CD14-positive monocyte (primary cell): ENCODE data around the gene GPLD1. TPM values are rescaled to one million over a fixed set of nuclear protein-coding genes. Genes with fewer than 3 reads are reported as not detected.
"Not testable (repeated sequence)": the region's sequence is repeated elsewhere in the genome, so short reads cannot be mapped to it uniquely, and the experiment has no call there.

Source experiments
- DNase-seq, 3 donors: peaks; one replicate each; pipeline ENCODE4 v3.0.0-alpha.2; 2011 to 2022
- H2AFZ ChIP-seq: 2 replicates; pipeline ENCODE4 v1.6.0; 2012; ENCODE audit warnings: mild to moderate bottlenecking, low read depth, low read length, inconsistent platforms; ENCODE audit not compliant: insufficient read depth, poor library complexity, severe bottlenecking
- H3K27ac ChIP-seq, 2 donors: 1 replicate in 1 of 2; 2 replicates in 1 of 2; pipeline ENCODE4 v1.5.1; 2012 to 2013; ENCODE audit warnings: low read length in 2 of 2, control low read depth in 1 of 2, inconsistent platforms in 1 of 2, low read depth in 1 of 2, mild to moderate bottlenecking in 1 of 2
- H3K27me3 ChIP-seq, 2 donors: one replicate each; pipeline versions ENCODE4 v1.6.0 to v1.6.1; 2011 to 2013; ENCODE audit warnings: low read length in 2 of 2; ENCODE audit not compliant: control insufficient read depth in 2 of 2, insufficient read depth in 2 of 2
- H3K36me3 ChIP-seq, 2 donors: replicated peaks in 1 of 2; 1 replicate in 1 of 2; 2 replicates in 1 of 2; pipeline versions ENCODE4 v1.5.1 to v1.6.1; 2012 to 2013; ENCODE audit warnings: low read length in 2 of 2, control low read depth in 1 of 2, inconsistent platforms in 1 of 2, mild to moderate bottlenecking in 1 of 2; ENCODE audit not compliant: insufficient read depth in 2 of 2, control insufficient read depth in 1 of 2
- H3K4me1 ChIP-seq, 2 donors: 1 replicate in 1 of 2; 2 replicates in 1 of 2; pipeline versions ENCODE4 v1.5.1 to v1.6.1; 2012 to 2013; ENCODE audit warnings: low read length in 2 of 2, control low read depth in 1 of 2, inconsistent platforms in 1 of 2, mild to moderate bottlenecking in 1 of 2, moderate library complexity in 1 of 2; ENCODE audit not compliant: insufficient read depth in 2 of 2, control insufficient read depth in 1 of 2
- H3K4me2 ChIP-seq: replicated peaks from 2 replicates; pipeline ENCODE3; 2012; ENCODE audit warnings: low read length, moderate library complexity, mild to moderate bottlenecking; ENCODE audit not compliant: poor library complexity, severe bottlenecking; ENCODE audit errors: extremely low read depth
- H3K4me3 ChIP-seq, 3 experiments: fragments of 200-600 bp in 1 of 3; sonication (generic) in 1 of 3; replicated peaks in 1 of 3; 1 replicate in 2 of 3; 2 replicates in 1 of 3; pipeline ENCODE4 v1.5.1; 2011 to 2013; ENCODE audit warnings: low read length in 3 of 3, mild to moderate bottlenecking in 3 of 3, control low read depth in 2 of 3, low read depth in 2 of 3, inconsistent platforms in 1 of 3, moderate library complexity in 1 of 3
- H3K79me2 ChIP-seq: 2 replicates; pipeline ENCODE4 v1.6.0; 2012; ENCODE audit warnings: mild to moderate bottlenecking, control low read depth, inconsistent platforms, low read length, moderate library complexity; ENCODE audit not compliant: insufficient read depth
- H3K9ac ChIP-seq: 2 replicates; pipeline ENCODE4 v1.6.0; 2017; ENCODE audit warnings: low read length, mild to moderate bottlenecking; ENCODE audit not compliant: insufficient read depth, poor library complexity, severe bottlenecking
- H3K9me3 ChIP-seq, 2 donors: replicated peaks in 1 of 2; 1 replicate in 1 of 2; 2 replicates in 1 of 2; pipeline versions ENCODE4 v1.5.1 to v1.6.1; 2012 to 2013; ENCODE audit warnings: low read length in 2 of 2, control low read depth in 1 of 2; ENCODE audit not compliant: control insufficient read depth in 1 of 2, insufficient read depth in 1 of 2
- H4K20me1 ChIP-seq: 2 replicates; pipeline ENCODE4 v1.6.0; 2012; ENCODE audit warnings: mild to moderate bottlenecking, low read length, control low read depth, moderate library complexity; ENCODE audit not compliant: insufficient read depth
- H3K27ac Mint-ChIP-seq, 7 donors: one replicate each; pipeline ENCODE4 v1.8.0; 2020; ENCODE audit warnings: mild to moderate bottlenecking in 7 of 7, mixed read lengths in 7 of 7, moderate library complexity in 6 of 7, inconsistent platforms in 2 of 7
- H3K27me3 Mint-ChIP-seq, 3 donors: one replicate each; pipeline ENCODE4 v1.8.0; 2021 to 2022; ENCODE audit warnings: low read depth in 3 of 3, mild to moderate bottlenecking in 3 of 3, mixed read lengths in 3 of 3, moderate library complexity in 3 of 3, inconsistent platforms in 1 of 3
- H3K36me3 Mint-ChIP-seq, 2 donors: one replicate each; pipeline ENCODE4 v1.8.0; 2020; ENCODE audit warnings: mixed read lengths in 2 of 2, inconsistent platforms in 1 of 2, mild to moderate bottlenecking in 1 of 2
- H3K4me1 Mint-ChIP-seq: one replicate; pipeline ENCODE4 v1.8.0; 2020; ENCODE audit warnings: mild to moderate bottlenecking, mixed read lengths
- H3K4me3 Mint-ChIP-seq, 2 donors: one replicate each; pipeline ENCODE4 v1.8.0; 2020; ENCODE audit warnings: mild to moderate bottlenecking in 2 of 2, mixed read lengths in 2 of 2, moderate library complexity in 1 of 2
- H3K9me3 Mint-ChIP-seq, 7 donors: one replicate each; pipeline ENCODE4 v1.8.0; 2020 to 2022; ENCODE audit warnings: mixed read lengths in 7 of 7, mild to moderate bottlenecking in 6 of 7, moderate library complexity in 6 of 7, inconsistent platforms in 2 of 7
- CTCF ChIP-seq: fragments of 200-600 bp; IDR thresholded peaks from one replicate; pipeline ENCODE4 v1.8.0; 2022; ENCODE audit warnings: antibody characterized with exemption, mild to moderate bottlenecking
- WGBS: methylation state at CpG from one replicate; pipeline ENCODE4 v1.1.5; 2013; ENCODE audit warnings: missing lambda C conversion rate; ENCODE audit not compliant: insufficient coverage; 5-methylcytosine and 5-hydroxymethylcytosine counted together
- intact Hi-C, 2 donors: fragments of 100-400 bp; cut with micrococcal nuclease; formaldehyde crosslinking; loops; one replicate each; pipeline versions ENCODE4 v1.15.0 to v1.15.1; 2023
- polyA plus RNA-seq, 3 donors: library from polyadenylated mRNA; depleted of rRNA in 1 of 3; unstranded in 2 of 3; stranded (reverse) in 1 of 3; fragments of 300-500 nt in 2 of 3; fragments of >200 nt in 1 of 3; fragmentation: Illumina TruSeq in 2 of 3; gene quantifications; 1 replicate in 2 of 3; 2 replicates in 1 of 3; pipeline ENCODE4 v1.2.3, GENCODE V29; 2012 to 2021

Gene GPLD1
- polyA plus RNA-seq, 3 donors: not detected

GRCh38 chr6:24513602-24514001, 24.2 kb upstream of the GPLD1 start:
- H3K4me2 ChIP-seq: no peak overlapping the region
- H3K27ac Mint-ChIP-seq: no peak overlapping the region
- no peak overlapping the region for H2AFZ ChIP-seq
- H3K4me1 Mint-ChIP-seq: no peaks in the 10 kb centered on the region
- H3K27me3 Mint-ChIP-seq: peaks cover 0 to 3% (median 0%) of the 10 kb centered on the region in 3 donors
- H3K9me3 Mint-ChIP-seq: peaks cover 0 to 4% (median 0%) of the 10 kb centered on the region in 7 donors
- no peaks in the 10 kb centered on the region for H3K36me3 Mint-ChIP-seq
- no CpG with 5 or more reads among the region's 4 CpGs for WGBS
- no peak overlapping the region for H3K4me3 ChIP-seq
- H3K36me3 ChIP-seq: no peaks in the 10 kb centered on the region
- no peaks in the 10 kb centered on the region for H3K4me1 ChIP-seq
- H4K20me1 ChIP-seq: no peaks in the 10 kb centered on the region
- H3K79me2 ChIP-seq: no peaks in the 10 kb centered on the region
- no peak for TF ChIP-seq CTCF
- no peak overlapping the region for H3K4me3 Mint-ChIP-seq
- no peaks in the 10 kb centered on the region for H3K9me3 ChIP-seq
- DNase-seq: no peak
- intact Hi-C loops: no loop called here
- H3K27ac ChIP-seq: no peak overlapping the region
- no peak overlapping the region for H3K9ac ChIP-seq
- H3K27me3 ChIP-seq: no peaks in the 10 kb centered on the region

DNA sequence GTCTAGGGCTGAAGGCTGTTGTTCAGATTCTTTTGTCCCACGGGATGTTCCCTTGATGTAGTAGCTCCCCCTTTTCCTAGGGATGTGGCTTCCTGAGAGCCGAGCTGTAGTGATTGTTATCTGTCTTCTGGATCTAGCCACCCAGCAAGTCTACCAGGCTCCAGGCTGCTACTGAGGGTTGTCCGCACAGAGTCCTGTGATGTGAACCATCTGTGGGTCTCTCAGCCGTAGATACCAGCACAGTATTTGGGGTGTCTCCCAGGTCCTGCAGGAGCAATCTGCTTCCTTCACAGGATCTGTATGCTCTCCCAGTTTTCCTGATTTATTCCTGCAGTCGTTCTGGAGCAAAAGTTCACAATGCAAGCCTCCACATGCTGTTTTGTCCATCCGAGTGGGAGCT, 22.6 kb upstream of the GPLD1 start:
- H3K9me3 Mint-ChIP-seq, H3K27ac ChIP-seq, H3K4me3 Mint-ChIP-seq, DNase-seq, H3K36me3 ChIP-seq, H3K4me1 Mint-ChIP-seq, H3K9ac ChIP-seq, H3K27ac Mint-ChIP-seq, H3K4me1 ChIP-seq, H3K4me3 ChIP-seq, H3K27me3 Mint-ChIP-seq, H3K79me2 ChIP-seq, H2AFZ ChIP-seq, H4K20me1 ChIP-seq, H3K9me3 ChIP-seq, H3K4me2 ChIP-seq, H3K36me3 Mint-ChIP-seq, H3K27me3 ChIP-seq, intact Hi-C loops: not testable (repeated sequence)
- WGBS: 93% methylated on average over 3 of the region's 6 CpGs
